ENCODE results near the gene INSRR.

- no peak for TF ChIP-seq REST (IDR thresholded peaks at IDR 0.05; ENCODE audit: insufficient read depth in 1 of 2, low read depth in 2 of 2, low read length in 2 of 2)
- no peak for TF ChIP-seq TAF1 (IDR thresholded peaks at IDR 0.05; ENCODE audit: borderline replicate concordance, insufficient read depth, low read length)
These were observed 54.2 kb downstream of the INSRR start for GRCh38 chr1:156804572-156805243.

Data from PFSK-1 (cell line).